Prostate gland (tissue), 2 donors: ENCODE results near the gene ARSB.

Experiments
- CTCF ChIP-seq, 4 experiments: fragments of 200-600 bp in 2 of 4; fragments of 450-650 bp in 2 of 4; sonication (generic) in 2 of 4; IDR thresholded peaks; 1 replicate in 3 of 4; 2 replicates in 1 of 4; pipeline ENCODE4 v1.5.1; 2016 to 2019; ENCODE audit warnings: antibody characterized with exemption in 4 of 4, mild to moderate bottlenecking in 2 of 4, moderate library complexity in 2 of 4
- POLR2A ChIP-seq: fragments of 450-650 bp; IDR thresholded peaks from one replicate; pipeline ENCODE4 v1.6.1; 2016; ENCODE audit warnings: antibody characterized with exemption, mild to moderate bottlenecking

GRCh38 chr5:78760770-78761169, 224.3 kb downstream of the ARSB start:
- no peak for TF ChIP-seq CTCF (IDR thresholded peaks at IDR 0.05)
- TF ChIP-seq POLR2A, result no peak
